GM10847 (cell line): Measurements from ENCODE around the gene IQCE.

Experiments used
- POLR2A ChIP-seq: IDR thresholded peaks from 2 replicates; pipeline ENCODE4 v1.6.1; 2011; ENCODE audit not compliant: insufficient read length; ENCODE audit errors: extremely low read depth

IQCE gene

DNA sequence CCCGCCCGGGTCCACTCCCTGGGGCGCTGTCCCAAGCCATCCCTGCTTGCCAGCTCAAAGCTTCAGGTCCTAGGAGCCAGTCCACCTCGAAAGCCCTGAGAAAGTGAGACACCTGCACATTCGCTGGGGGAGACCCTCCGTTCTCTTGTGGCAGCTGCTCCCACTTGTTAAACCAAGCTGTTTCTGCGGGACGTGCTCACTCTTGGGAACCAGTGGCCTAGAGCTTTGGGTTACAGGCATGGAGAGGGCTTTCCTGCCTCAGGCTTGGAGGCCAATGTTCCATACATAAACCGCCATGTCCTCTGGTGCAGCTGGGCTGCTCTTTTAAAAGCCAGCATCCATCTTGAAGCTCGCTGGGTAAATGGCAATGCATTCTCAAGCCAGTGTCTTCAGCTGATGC, 53.1 kb downstream of the IQCE start:
- no peak for TF ChIP-seq POLR2A

GRCh38 chr7:2612445-2613097, 53.8 kb downstream of the IQCE start:
- no peak for TF ChIP-seq POLR2A

- no peak for TF ChIP-seq POLR2A
Measured at GRCh38 chr7:2613098-2613930, 54.5 kb downstream of the IQCE start.

DNA sequence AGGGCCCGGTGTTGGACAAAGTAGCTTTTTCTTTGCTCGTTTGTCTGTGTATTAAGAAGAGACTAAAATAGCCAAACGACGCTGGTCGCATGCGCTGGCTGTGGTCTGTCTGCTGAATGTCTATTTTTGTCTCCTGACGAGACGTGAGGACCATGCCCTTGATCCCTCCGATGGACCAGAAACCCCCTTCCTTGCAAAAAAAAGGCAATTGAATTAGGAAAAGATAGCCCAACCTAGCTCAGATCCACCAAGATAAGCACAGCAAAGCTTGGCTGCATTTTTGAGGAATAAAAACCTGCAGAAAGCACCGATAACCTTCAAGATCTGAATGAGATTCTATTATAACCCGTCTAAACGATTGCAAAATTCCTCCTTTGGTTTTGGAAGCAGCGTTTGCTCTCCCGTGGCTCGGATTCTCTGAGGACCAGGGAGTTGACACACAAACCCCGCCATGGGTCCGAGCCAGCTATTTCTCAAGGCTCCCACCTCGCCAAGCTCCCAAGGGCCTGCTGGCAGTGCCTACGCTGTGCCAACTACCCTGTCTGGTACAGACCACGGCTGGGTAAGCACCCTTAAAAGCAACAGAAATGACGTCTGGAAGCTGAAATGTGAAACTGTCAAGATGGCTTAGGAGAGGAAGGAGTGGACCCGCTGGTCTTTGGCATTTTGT, 55.3 kb downstream of the IQCE start:
- TF ChIP-seq POLR2A = no peak

GRCh38 chr7:2614631-2615330, 56.0 kb downstream of the IQCE start:
- no peak for TF ChIP-seq POLR2A

DNA sequence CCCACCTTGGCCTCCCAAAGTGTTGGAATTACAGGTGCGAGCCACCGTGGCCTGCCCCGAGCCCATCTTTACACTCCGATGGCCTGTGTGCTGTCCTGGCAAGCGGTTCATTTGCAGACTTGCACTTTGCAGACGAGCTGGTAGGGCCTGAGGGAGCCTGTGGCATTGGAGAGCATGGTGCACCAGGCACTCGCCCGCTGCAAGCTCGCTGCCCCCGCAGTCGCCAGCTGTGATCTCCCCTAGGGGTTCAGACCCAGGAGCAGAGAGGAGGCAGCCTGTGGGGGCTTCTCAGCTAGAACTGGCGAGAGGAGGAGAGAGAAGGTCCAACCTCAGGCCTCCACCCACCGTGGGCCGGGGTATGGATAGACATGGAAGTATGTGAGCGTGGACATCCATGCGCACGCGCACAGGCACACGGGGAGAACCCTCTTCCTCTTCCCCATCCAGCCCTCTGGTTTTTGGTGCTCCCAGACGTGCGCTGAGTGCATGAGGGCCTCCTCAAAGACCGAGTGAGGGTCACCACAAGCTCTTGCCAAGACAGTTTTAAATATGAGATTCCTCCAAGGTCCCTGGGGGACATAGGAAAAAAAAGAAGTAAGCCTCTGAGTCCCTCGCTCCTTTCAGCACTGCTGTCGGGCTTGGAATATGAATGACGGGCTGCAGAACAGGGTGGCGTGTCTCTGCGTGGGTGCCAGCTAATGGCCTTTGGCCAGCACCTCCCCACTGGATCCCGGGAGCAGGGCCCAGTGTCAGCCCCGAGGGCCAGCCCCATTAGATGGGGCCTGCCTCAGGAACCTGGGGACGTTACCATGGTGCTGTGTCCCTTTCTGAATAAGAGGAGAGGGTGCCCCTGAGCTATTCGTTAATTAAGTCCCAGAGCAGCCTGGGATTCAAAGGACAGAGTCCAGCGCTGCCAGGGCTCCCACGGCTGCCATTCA, 57.9 kb downstream of the IQCE start:
- TF ChIP-seq POLR2A = no peak

DNA sequence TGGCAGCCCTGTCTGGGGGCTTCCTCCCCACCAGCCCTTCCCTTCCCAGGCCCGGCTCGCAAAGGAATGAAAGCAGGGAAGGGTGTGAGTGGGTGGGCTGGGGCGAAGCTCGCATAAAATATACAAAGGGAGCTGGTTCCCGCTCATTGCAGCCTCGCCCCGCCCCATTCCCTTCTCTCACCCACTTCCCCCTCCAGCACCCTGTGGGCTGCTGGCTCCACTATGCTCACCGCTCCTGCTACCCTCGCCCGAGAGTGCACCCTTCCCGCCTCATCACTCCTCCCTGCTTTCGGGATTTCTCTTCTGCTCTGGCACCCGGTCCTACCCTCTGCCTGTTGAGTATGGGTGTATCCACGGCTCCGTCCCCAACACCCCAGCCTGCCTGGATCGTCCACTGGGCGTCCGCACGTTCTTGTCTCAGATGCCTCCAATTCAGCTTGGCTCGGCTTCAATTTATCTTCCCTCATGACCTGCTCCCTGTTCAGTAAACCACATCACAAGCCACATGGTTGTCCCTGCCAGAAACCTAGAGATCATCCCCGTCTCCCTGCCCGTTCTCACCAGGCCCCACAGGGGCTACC, 58.6 kb downstream of the IQCE start:
- TF ChIP-seq POLR2A = no peak

DNA sequence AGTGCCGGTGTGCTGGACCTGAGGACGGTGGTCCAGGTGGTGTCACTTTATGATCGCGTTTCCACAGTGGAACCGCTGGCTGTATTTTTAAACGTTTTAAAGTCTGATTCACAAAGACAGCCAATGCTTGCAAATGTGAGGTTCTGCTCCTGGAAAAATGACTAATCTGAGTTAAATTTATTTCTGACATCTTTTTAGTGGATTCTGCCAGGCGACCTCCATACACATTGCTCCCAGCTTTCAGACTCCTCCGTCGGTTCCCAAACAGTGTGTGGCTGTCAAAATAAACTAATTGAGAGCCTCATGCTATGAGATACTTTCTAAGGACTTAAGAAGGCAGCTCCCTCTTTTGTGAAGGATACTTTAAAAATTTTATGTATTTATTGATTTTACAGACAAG, 60.3 kb downstream of the IQCE start:
- TF ChIP-seq POLR2A = no peak

GRCh38 chr7:2621061-2621828, 62.5 kb downstream of the IQCE start:
- no peak for TF ChIP-seq POLR2A

DNA sequence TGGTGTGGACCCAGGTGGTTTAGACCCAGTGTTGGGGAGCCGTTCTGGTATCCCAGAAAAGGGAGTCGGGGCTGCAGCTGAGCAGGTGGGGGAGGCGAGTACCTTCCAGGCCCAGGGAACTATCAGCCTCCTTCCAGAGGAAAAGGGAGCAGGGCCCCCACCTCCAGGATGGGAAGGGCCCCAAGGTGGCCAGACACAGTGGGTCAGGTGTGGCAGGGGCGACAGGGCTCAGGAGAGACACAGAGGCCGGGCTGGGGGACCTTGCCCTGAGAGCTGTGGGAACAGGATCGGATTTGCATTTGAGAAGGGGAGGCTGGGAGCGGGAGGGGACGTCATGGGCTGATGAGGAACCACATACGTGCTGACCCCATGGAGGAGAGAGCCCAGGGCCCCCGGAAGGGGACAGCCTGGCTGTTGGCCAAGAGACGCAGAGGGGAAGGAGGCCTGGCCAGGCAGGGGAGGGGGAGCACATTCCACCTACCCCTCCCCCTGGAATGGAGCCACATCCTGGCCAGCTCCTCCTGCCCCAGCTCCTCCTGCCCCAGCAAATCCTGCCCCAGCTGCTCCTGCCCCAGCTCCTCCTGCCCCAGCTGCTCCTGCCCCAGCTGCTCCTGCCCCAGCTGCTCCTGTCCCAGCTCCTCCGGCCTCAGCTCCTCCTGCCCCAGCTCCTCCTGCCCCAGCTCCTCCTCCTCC, 63.3 kb downstream of the IQCE start:
- no peak for TF ChIP-seq POLR2A

DNA sequence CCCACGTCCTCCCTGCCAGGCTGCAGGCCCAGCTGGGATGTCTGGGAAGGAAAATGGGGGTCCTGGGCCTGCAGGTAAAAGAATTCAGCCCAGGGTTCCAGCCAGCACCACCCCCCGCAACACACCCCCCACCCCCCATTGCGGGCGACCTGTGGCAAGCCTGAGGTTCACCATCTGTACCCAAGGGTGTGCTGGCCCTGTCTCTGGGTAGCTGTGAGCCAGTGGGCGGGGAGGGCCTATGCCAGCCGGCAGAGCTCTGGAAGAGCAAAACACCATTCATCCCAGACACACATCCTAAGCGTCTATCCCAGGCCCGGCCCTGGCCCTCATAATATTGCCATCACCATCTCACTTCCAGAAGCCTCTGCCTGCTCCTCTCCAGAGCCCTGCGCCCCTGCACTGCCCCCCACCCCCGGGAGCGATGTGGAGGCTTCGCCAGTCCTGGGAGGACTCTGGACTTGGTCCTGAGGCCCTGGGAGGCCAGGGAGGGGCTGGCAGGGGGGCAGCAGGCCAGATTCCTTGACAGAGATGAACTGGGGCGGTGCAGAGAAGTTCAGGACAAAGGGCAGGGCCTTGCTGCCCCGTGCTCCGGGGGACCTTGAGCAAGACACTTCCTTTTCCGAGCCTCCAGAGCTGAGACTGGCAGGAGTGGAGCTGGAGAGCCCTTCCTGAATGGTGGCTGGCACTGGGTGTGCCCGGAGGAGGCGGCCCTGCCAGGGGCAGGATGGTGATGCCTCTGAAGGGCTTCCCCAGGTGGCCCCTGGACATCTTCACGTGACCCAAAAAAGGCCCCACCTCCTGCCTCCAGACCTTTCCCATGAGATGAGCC, 64.3 kb downstream of the IQCE start:
- TF ChIP-seq POLR2A = no peak

- TF ChIP-seq POLR2A = no peak
Measured at GRCh38 chr7:2623698-2624014, 64.9 kb downstream of the IQCE start.

GRCh38 chr7:2624293-2624886, 65.6 kb downstream of the IQCE start:
- no peak for TF ChIP-seq POLR2A
